HG02610 (cell line): ENCODE measurements around the gene SPRR3.
"Not testable (repeated sequence)": the region's sequence is repeated elsewhere in the genome, so short reads cannot be mapped to it uniquely, and the experiment has no call there.

ENCODE experiments used
- ATAC-seq: cut with Tn5 transposase; IDR thresholded peaks from one replicate; pipeline ENCODE4 v1.9.1; 2021; ENCODE audit warnings: mild to moderate bottlenecking, moderate library complexity; ENCODE audit not compliant: unreplicated experiment

The SPRR3 gene

DNA sequence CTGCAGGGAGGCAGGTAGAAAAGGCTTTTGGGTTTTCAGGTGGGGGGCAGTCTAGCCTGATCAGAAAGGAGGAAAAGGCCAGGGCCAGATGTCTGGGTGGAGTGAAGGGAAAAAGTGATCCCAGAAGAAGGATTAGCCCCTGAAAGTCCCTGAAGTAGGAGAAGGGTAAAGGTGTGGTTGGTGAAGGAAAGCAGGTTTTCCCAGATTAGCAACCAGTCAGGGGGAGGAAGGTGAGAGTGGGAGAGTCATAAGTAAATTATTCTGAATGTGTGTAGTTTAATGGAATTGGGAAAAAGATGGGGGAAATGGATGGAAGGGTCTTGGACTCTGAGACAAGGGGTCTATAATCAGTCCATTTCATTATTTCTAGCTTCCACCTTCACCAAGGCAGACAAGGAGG lies 18.3 kb upstream of the SPRR3 start:
- ATAC-seq: no peak

DNA sequence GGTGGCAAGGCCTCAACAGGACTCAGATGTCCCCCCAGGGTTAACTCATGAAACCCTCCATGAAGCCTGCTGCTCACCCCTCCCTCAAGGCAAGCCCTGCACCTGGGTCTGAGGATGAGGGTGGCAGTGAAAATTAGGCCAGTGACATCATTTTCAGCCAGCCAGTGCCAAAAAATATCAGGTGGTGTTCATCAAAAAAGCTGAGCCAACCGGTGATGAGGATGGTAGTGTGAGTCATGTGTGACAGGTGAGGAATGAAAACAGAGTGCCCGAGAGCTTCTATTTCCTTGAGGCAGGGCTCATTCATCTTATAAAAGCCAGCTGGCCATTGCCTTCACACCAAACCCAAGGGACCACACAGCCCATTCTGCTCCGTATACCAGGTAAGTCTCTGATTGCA lies 17.8 kb upstream of the SPRR3 start, which contains the start of gene SPRR1A:
Gene SPRR1A (plus strand): TSS at position 339 of the 400 bp plus-strand sequence. CDS start 1,150 bp downstream, outside the sequence.
- ATAC-seq: no peak

DNA sequence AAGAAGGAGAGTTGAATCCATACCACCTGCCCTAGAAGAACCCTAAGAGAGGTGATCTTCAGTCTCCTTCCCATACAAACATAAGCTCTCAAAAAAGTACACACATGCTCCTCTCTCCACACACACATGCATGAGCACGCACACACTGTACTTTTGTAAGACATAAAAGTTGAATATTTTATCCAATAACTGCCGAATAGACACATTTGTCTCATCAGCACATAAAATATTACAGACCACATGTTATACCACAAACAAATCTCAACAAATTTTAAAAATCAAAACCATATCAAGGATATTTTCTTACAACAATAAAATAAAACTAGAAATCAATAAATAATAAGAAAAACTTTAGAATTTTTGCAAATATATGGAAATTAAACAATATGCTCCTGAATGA lies 15.0 kb upstream of the SPRR3 start:
- no peak for ATAC-seq

DNA sequence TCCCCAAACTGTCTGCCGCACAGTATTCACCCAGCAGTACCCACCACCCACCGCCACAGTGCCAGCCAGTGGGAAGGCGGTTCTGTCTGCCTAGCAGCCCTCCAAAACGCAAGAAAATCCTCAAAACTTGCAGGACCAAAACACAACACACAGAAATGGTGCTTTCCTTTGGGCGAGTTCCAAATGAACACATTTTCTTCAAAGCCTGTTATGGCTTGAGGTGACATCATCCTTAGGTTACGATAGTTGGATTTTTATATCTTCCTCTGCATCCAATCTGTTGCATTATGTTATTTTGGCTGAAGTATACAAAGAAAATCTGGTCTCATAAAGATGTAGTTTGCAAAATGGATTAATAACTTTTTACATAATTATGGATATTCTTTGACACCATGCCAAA lies 8.4 kb upstream of the SPRR3 start:
- no peak for ATAC-seq

DNA sequence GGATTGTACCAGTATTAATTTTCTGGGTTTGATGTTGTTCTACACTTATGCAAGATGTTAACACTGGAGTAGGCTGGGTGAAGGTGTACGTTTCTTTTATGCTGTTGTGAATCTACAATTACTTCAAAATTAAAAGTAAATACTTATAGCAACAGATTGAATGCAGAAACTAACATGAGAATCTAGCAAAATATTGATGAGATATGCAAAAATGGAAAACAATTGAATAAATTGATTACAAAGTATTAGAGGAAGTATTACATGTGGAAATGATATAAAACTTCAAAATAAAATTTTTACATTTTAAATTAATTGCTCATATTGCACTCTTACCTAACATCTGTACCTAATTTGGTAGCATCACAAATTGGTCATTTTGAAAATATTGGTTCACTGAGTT lies 5.7 kb upstream of the SPRR3 start:
- ATAC-seq: no peak

DNA sequence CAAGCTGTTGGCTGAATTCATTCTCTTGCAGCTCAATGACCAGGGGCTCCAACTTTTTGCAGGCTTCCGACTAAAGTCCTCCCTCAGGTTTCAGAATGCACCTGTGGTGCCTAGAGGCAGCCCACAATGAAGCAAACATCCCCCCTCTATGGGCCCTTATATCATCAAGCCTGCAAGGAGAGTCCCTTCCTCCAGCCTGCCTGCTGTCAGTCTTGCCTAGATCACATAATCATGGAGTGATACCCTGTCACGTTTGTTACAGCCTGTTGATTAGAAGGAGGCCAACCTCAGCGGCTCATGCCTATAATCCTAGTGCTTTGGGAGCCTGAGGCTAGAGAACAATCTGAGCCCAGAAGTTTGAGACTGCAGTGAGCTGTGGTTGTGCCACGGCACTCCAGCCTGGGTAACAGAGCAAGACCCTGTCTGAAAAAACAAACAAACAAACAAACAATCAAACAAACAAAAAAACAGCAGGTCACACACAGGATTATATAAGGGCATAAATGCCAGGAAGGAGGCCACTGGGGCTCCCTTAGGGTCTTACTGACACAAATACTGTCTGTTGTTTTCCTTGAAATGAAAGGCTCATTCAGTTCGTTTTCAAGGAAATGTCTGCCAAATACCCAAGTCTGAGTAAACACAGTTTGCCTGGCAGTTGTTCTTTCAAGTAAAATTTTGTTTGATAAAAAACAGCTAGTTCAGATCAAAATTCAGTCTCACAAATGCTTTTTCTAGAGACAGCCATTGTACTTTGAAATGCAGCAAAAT lies 4.7 kb upstream of the SPRR3 start:
- ATAC-seq: no peak

DNA sequence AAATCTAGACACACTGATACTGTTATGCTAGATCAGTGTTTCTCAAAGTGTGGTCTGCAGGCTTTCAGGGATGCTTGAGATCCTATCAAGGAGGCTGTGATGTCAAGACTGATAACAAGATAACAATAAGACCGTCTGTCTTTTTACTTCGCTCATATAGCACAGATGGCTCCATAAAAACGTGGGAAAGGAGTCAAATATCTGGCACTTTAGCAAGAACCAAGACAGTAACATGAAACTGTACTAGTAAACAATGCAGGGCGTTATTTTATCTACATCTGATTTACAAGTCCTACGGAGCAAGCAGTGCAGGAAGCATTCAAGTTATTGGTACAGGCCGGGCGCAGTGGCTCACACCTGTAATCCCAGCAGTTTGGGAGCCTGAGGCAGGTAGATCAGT lies 3.6 kb upstream of the SPRR3 start:
- no peak for ATAC-seq

DNA sequence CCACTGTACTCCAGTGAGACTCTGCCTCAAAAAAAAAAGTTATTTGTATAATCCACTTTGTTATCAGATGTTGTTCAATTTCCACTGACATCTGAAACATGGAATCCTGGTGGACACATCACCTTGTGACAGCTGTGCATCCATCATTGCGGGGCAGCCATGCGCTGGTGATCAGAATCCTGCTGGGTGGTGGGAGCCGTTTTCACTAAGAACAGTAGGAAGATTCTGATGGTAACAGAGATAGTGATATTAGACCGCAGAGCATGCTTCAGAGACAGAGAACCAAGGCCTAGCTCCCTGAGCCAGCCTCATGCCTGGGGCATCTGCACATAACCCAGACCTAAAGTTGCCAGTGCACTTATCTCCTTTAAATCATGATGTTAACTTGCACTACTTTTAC lies 3.1 kb upstream of the SPRR3 start:
- no peak for ATAC-seq

DNA sequence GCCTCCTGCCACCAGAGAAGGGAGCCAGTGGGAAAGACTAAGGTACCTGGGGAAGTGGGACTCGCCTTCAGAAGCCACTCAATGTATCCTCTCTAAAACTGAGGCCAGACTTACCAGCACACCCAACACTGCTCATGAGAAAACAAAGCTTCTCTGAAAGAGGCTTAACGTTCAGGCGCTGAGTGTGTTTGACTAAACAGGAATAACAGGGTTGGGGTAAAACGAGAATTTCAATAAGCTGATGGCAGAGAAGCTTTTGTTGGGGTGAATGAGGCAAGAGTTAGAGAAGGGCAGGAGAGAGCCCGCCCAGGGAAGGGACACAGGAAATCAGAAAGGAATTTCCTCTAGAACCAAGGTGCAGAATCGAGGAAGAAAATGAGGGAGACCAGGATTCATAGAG lies 1.7 kb upstream of the SPRR3 start:
- ATAC-seq: no peak

DNA sequence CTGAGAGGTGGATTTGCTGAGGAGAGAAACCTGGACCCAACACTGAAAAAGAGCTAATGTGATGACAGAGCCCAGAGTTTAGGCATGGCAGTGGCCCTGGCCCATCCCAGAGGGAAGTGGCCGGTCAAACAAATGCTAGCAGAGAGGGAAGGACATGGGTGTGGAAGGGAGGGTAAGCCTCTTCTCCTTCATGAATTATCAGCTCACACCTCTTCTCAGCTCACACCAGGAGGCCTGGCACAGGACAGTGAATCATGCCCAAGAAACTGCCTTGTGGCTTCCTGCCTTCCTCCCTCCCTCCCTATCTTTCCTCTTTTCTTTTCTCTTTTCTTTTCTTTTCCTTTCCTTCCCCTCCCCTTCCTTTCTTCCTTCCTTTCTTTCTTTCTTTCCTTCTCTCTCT lies 1.3 kb upstream of the SPRR3 start:
- ATAC-seq: no peak

DNA sequence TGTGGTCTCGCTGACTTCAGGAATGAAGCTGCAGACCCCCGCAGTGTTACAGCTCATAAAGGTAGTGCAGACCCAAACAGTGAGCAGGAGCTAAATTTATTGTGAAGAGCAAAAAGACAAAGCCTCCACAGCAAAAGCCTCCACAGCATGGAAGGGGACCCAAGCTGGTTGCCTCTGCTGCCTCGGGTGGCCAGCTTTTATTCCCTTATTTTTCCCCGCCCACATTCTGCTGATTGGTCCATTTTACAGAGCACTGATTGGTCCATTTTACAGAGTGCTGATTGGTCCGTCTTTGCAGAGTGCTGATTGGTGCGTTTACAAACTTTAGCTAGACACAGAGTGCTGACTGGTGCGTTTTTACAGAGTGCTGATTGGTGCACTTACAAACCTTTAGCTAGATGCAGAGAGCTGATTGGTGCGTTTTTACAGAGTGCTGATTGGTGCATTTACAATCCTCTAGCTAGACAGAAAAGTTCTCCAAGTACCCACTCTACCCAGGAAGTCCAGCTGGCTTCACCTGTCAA lies 9.7 kb downstream of the SPRR3 start:
- ATAC-seq: not testable (repeated sequence)

DNA sequence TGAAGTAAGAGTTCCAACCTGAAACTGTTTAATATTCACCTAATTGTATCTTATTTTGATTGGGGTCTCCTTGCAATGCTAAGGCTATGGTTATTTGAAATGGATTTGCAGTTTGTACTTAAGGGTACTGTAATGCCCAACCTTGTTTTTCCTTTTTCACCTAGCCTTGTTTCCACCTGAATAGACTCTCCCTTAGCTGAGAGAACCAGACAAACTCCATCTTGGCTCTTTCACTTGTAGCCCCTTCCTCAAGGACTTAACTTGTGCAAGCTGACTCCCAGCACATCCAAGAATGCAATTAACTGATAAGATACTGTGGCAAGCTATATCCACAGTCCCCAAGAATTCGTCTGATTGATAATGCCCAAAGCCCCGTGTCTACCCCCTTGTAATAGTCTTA lies 20.3 kb downstream of the SPRR3 start:
- ATAC-seq: not testable (repeated sequence)

DNA sequence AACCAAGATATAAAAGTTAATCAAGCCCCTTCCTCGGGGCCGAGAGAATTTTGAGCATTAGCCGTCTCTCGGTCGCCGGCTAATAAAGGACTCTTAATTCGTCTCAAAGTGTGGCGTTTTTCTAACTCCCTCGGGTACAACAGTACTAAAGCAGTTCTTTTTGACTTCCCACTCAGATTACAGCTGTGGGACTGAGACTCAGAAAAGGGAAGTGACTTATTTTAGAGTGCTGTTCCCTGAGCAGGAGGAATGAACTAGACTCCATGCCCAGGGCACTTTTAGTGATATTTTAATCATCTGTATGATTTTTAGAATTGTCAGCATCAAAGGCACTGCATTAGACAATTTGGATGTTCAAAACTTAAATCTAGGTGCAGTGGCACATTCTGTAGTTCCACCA lies 20.8 kb downstream of the SPRR3 start:
- ATAC-seq: not testable (repeated sequence)

DNA sequence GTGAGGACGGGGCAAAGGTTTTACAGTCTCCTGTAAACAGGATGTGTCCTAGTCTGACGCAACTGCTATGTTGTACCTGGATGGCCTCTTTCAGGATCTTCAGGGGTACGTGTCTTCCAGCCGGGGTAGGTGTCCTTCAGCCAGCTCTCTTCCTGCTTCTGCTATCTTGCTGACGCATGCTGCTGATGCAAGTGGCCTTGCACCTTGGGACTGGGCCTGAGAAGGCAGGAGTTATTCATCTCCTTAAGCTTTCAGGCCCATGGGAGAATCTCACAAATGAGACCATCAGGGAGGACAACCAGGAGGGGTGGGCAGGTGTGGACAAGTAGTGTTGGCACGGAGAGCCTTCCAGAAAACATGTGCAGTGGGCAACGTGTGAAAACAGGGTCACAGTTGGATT lies 21.6 kb downstream of the SPRR3 start:
- ATAC-seq: no peak

DNA sequence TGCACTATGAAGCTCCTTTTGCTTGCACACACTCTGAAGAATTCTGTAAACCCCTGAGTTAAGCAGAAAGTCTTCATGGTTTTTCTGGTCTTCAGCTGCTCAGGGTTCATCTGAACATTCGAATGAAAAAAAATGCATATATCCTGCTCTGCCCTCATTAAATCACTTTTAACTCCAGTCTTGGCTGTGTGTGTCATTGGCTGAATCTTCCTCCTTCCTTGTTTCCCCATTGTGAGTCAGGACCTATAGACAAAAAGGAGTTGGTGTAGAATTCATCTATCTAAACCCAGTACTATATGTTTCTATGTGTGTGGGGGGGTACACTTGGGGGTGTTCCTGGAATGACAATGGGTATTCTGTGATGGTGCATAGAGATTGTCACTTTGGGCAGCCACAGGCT lies 22.9 kb downstream of the SPRR3 start:
- ATAC-seq: no peak

DNA sequence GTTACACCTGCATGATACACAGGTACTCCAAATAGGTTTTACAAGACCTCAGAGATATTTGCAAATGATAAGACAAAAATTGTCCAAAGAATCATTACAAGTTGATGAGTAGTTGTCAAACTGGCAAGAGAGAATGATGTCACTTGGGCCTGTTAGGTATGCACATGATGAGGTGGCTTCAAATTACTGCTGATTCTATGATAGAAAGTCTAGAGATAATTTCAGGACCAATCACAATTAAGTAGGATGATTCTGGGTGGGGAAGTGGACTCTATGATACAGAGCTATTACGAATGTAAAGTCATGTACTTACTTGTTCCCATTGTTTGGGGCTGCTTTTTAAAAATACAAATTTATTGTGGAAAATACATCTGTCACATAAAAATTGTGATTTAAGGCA lies 24.2 kb downstream of the SPRR3 start:
- ATAC-seq: no peak

DNA sequence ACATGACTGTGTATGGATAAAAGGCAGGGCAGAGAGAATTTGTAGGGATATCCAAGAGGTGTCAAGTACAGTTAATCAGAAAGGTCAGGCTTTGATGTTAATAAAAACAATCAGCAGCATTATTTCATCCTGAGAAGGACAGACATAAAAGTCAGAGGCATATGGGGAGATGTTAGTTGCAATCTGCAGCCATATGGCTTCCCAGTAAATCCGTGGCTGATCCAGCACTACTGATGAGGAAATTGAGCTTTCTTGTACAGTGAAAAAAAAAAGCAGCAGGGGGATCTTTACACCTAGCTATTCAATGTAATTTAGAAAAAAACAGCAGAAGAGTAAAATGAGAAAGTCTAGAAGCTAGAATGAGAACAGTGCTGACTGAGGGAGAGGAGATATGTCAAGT lies 27.2 kb downstream of the SPRR3 start:
- no peak for ATAC-seq

DNA sequence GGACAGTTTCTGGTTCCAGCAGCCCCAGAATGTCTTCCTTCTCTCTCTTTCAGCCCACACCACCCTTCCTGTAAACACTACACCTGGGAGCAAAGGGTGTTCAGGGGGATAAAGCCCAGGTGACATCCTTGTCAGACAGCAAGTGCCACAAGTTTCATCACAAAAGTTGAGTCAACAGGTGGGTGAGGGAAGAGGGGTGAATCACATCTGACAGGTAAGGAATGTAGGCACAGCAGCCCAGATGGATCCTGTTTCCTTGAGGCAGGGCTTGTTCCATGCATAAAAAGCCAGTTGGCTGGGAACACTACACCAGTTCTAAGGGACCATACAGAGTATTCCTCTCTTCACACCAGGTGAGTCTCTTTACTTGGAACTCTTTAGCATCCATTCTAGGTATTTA lies 29.3 kb downstream of the SPRR3 start, which contains the start of gene SPRR1B:
Gene SPRR1B (plus strand): TSS at position 309 of the 400 bp plus-strand sequence. CDS start 1,143 bp downstream, outside the sequence.
- no peak for ATAC-seq

DNA sequence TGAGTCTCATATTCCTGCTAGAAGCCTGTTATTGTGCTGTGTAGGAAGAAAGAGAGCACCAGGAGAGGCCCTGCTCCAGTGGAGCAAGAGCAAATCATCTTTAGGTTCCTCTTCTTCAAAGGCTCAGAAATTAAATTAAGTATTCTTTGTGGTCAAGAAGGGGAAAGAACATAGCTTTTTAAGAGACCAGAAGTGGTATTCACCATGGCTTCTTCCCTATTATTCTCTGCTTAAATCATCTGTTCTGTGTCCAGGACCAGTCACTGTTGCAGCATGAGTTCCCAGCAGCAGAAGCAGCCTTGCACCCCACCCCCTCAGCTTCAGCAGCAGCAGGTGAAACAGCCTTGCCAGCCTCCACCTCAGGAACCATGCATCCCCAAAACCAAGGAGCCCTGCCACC lies 30.5 kb downstream of the SPRR3 start:
- ATAC-seq: no peak

DNA sequence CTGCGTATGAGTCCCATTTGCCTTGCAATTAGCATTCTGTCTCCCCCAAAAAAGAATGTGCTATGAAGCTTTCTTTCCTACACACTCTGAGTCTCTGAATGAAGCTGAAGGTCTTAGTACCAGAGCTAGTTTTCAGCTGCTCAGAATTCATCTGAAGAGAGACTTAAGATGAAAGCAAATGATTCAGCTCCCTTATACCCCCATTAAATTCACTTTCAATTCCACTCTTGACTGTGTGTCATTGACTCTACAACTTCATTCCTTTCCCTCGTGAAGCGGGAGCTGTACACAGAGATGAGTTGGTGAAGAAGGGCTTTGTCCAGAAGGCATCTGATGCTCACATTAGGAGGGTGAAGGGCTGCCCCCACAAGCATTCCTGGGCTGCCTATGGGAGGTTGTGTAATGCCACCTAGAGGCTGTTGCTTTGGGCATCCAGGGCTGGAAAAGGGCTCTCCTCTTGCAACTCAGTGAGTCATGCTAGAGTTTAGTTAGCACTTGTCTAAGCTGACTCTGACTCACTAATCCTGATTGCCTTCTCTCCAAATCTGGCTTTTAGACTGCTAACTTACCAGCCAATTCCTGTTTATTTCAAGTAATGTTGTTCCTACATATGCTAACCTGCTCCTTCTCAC lies 31.2 kb downstream of the SPRR3 start:
- no peak for ATAC-seq

DNA sequence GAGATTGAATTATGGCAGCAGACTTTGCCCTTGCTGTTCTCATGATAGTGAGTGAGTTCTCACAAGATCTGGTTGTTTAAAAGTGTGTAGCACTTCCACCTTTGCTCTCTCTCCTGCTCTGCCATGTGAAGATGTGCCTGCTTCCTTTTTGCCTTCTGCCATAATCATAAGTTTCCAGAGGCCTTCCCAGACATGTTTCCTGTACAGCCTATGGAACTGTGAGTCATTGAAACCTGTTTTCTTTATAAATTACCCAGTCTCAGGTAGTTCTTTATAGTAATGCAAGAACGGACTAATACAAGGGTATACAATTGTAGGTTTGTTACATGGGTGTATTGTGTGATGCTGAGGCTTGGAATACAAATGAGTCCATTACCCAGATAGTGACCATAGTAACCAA lies 33.7 kb downstream of the SPRR3 start:
- no peak for ATAC-seq

DNA sequence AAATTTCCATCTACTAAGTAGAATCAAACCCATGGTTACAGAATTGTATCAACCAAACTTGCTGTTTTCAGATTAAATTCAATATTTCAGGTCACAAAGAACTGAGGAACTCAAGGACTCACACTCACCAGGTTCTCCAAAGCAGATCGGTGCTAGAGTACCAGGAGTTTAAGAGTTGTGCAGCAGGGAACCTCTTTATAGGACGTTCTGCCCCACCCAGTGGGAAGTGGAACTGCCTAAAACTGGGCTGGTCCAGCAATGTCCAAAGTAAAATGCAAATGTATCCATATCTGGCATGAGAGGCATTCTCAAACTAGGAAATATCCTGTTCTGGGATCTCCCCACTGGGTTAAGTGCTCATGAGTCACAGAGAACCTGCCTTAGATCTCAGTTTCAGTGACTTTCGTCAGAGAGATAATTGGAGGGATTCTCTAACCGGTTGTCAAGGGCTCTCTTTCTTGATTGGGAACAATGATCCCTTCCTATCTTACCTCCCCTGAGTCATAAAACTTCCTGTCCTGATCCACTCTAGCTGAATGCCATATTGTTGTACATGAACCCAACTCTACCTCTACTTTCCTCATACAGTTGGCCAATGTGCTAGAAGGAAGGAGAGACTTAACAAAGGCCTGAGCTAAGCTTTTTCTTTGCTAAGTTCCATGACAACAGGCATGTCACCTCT lies 39.5 kb downstream of the SPRR3 start, which contains the start of gene SPRR2D:
Gene SPRR2D (minus strand): TSS at position 171 of the 682 bp plus-strand sequence. CDS start 774 bp downstream, outside the sequence.
- ATAC-seq: no peak
